Epithelial cell of proximal tubule (primary cell): Measurements from ENCODE around the gene ZC3HAV1L. TPM values are rescaled to one million over a fixed set of nuclear protein-coding genes. Genes with fewer than 3 reads are reported as not detected.
A peak's percentile ranks its signal among the peaks of the same experiment; 100 is the strongest.

Experiments used
- DNase-seq: peaks from one replicate; pipeline ENCODE4 v3.0.0-alpha.2; 2011; ENCODE audit warnings: low read depth
- H3K4me3 ChIP-seq: 2 replicates; pipeline ENCODE4 v1.5.1; 2011; ENCODE audit warnings: low read depth, mild to moderate bottlenecking, low read length
- CTCF ChIP-seq: conservative IDR thresholded peaks from 2 replicates; pipeline ENCODE4 v1.5.1; 2012; ENCODE audit warnings: low read depth, mild to moderate bottlenecking, low read length
- total RNA-seq: library from RNA; depleted of rRNA; stranded (reverse); fragments of >200 nt; gene quantifications from 2 replicates; pipeline ENCODE4 v1.2.3, GENCODE V29; 2015

The ZC3HAV1L gene
- total RNA-seq, 1 donor from 2014 or later, result 39.3 TPM

- H3K4me3 ChIP-seq, result no peak overlapping the region
- no peak for TF ChIP-seq CTCF
- DNase-seq, result no peak
Observed at GRCh38 chr7:139044813-139045794, 9.3 kb upstream of the ZC3HAV1L start.

GRCh38 chr7:139043823-139044812 is 8.3 kb upstream of the ZC3HAV1L start:
- DNase-seq, result no peak
- no peak overlapping the region for H3K4me3 ChIP-seq
- TF ChIP-seq CTCF, result no peak

GRCh38 chr7:139041378-139042085 is 5.7 kb upstream of the ZC3HAV1L start:
- no peak overlapping the region for H3K4me3 ChIP-seq
- no peak for DNase-seq
- no peak for TF ChIP-seq CTCF

GRCh38 chr7:139038691-139039090 is 2.8 kb upstream of the ZC3HAV1L start:
- TF ChIP-seq CTCF, result no peak
- no peak overlapping the region for H3K4me3 ChIP-seq
- no peak for DNase-seq

- no peak for TF ChIP-seq CTCF
- no peak for DNase-seq
- H3K4me3 ChIP-seq, result no peak overlapping the region
Observed at GRCh38 chr7:139036901-139037300, 1.1 kb upstream of the ZC3HAV1L start.

GRCh38 chr7:139034855-139035585 is 822 bp downstream of the ZC3HAV1L start:
- no peak for DNase-seq
- no peak for TF ChIP-seq CTCF

More at GRCh38 chr7:139034855-139035585, 822 bp downstream of the ZC3HAV1L start:
- H3K4me3 ChIP-seq, result peak overlapping the region; percentile 74
